CD14-positive monocyte (primary cell): ENCODE results near the gene PKMYT1. TPM values are rescaled to one million over a fixed set of nuclear protein-coding genes. Genes with fewer than 3 reads are reported as not detected.

Source experiments
- DNase-seq, 3 donors: peaks; one replicate each; pipeline ENCODE4 v3.0.0-alpha.2; 2011 to 2022
- H2AFZ ChIP-seq: 2 replicates; pipeline ENCODE4 v1.6.0; 2012; ENCODE audit warnings: mild to moderate bottlenecking, low read depth, low read length, inconsistent platforms; ENCODE audit not compliant: insufficient read depth, poor library complexity, severe bottlenecking
- H3K27ac ChIP-seq, 2 donors: 1 replicate in 1 of 2; 2 replicates in 1 of 2; pipeline ENCODE4 v1.5.1; 2012 to 2013; ENCODE audit warnings: low read length in 2 of 2, control low read depth in 1 of 2, inconsistent platforms in 1 of 2, low read depth in 1 of 2, mild to moderate bottlenecking in 1 of 2
- H3K27me3 ChIP-seq, 2 donors: one replicate each; pipeline versions ENCODE4 v1.6.0 to v1.6.1; 2011 to 2013; ENCODE audit warnings: low read length in 2 of 2; ENCODE audit not compliant: control insufficient read depth in 2 of 2, insufficient read depth in 2 of 2
- H3K36me3 ChIP-seq, 2 donors: replicated peaks in 1 of 2; 1 replicate in 1 of 2; 2 replicates in 1 of 2; pipeline versions ENCODE4 v1.5.1 to v1.6.1; 2012 to 2013; ENCODE audit warnings: low read length in 2 of 2, control low read depth in 1 of 2, inconsistent platforms in 1 of 2, mild to moderate bottlenecking in 1 of 2; ENCODE audit not compliant: insufficient read depth in 2 of 2, control insufficient read depth in 1 of 2
- H3K4me1 ChIP-seq, 2 donors: 1 replicate in 1 of 2; 2 replicates in 1 of 2; pipeline versions ENCODE4 v1.5.1 to v1.6.1; 2012 to 2013; ENCODE audit warnings: low read length in 2 of 2, control low read depth in 1 of 2, inconsistent platforms in 1 of 2, mild to moderate bottlenecking in 1 of 2, moderate library complexity in 1 of 2; ENCODE audit not compliant: insufficient read depth in 2 of 2, control insufficient read depth in 1 of 2
- H3K4me2 ChIP-seq: replicated peaks from 2 replicates; pipeline ENCODE3; 2012; ENCODE audit warnings: low read length, moderate library complexity, mild to moderate bottlenecking; ENCODE audit not compliant: poor library complexity, severe bottlenecking; ENCODE audit errors: extremely low read depth
- H3K4me3 ChIP-seq, 3 experiments: fragments of 200-600 bp in 1 of 3; sonication (generic) in 1 of 3; replicated peaks in 1 of 3; 1 replicate in 2 of 3; 2 replicates in 1 of 3; pipeline ENCODE4 v1.5.1; 2011 to 2013; ENCODE audit warnings: low read length in 3 of 3, mild to moderate bottlenecking in 3 of 3, control low read depth in 2 of 3, low read depth in 2 of 3, inconsistent platforms in 1 of 3, moderate library complexity in 1 of 3
- H3K79me2 ChIP-seq: 2 replicates; pipeline ENCODE4 v1.6.0; 2012; ENCODE audit warnings: mild to moderate bottlenecking, control low read depth, inconsistent platforms, low read length, moderate library complexity; ENCODE audit not compliant: insufficient read depth
- H3K9ac ChIP-seq: 2 replicates; pipeline ENCODE4 v1.6.0; 2017; ENCODE audit warnings: low read length, mild to moderate bottlenecking; ENCODE audit not compliant: insufficient read depth, poor library complexity, severe bottlenecking
- H3K9me3 ChIP-seq, 2 donors: replicated peaks in 1 of 2; 1 replicate in 1 of 2; 2 replicates in 1 of 2; pipeline versions ENCODE4 v1.5.1 to v1.6.1; 2012 to 2013; ENCODE audit warnings: low read length in 2 of 2, control low read depth in 1 of 2; ENCODE audit not compliant: control insufficient read depth in 1 of 2, insufficient read depth in 1 of 2
- H4K20me1 ChIP-seq: 2 replicates; pipeline ENCODE4 v1.6.0; 2012; ENCODE audit warnings: mild to moderate bottlenecking, low read length, control low read depth, moderate library complexity; ENCODE audit not compliant: insufficient read depth
- H3K27ac Mint-ChIP-seq, 7 donors: one replicate each; pipeline ENCODE4 v1.8.0; 2020; ENCODE audit warnings: mild to moderate bottlenecking in 7 of 7, mixed read lengths in 7 of 7, moderate library complexity in 6 of 7, inconsistent platforms in 2 of 7
- H3K27me3 Mint-ChIP-seq, 3 donors: one replicate each; pipeline ENCODE4 v1.8.0; 2021 to 2022; ENCODE audit warnings: low read depth in 3 of 3, mild to moderate bottlenecking in 3 of 3, mixed read lengths in 3 of 3, moderate library complexity in 3 of 3, inconsistent platforms in 1 of 3
- H3K36me3 Mint-ChIP-seq, 2 donors: one replicate each; pipeline ENCODE4 v1.8.0; 2020; ENCODE audit warnings: mixed read lengths in 2 of 2, inconsistent platforms in 1 of 2, mild to moderate bottlenecking in 1 of 2
- H3K4me1 Mint-ChIP-seq: one replicate; pipeline ENCODE4 v1.8.0; 2020; ENCODE audit warnings: mild to moderate bottlenecking, mixed read lengths
- H3K4me3 Mint-ChIP-seq, 2 donors: one replicate each; pipeline ENCODE4 v1.8.0; 2020; ENCODE audit warnings: mild to moderate bottlenecking in 2 of 2, mixed read lengths in 2 of 2, moderate library complexity in 1 of 2
- H3K9me3 Mint-ChIP-seq, 7 donors: one replicate each; pipeline ENCODE4 v1.8.0; 2020 to 2022; ENCODE audit warnings: mixed read lengths in 7 of 7, mild to moderate bottlenecking in 6 of 7, moderate library complexity in 6 of 7, inconsistent platforms in 2 of 7
- WGBS: methylation state at CpG from one replicate; pipeline ENCODE4 v1.1.5; 2013; ENCODE audit warnings: missing lambda C conversion rate; ENCODE audit not compliant: insufficient coverage; 5-methylcytosine and 5-hydroxymethylcytosine counted together
- intact Hi-C, 2 donors: fragments of 100-400 bp; cut with micrococcal nuclease; formaldehyde crosslinking; loops; one replicate each; pipeline versions ENCODE4 v1.15.0 to v1.15.1; 2023
- polyA plus RNA-seq, 3 donors: library from polyadenylated mRNA; depleted of rRNA in 1 of 3; unstranded in 2 of 3; stranded (reverse) in 1 of 3; fragments of 300-500 nt in 2 of 3; fragments of >200 nt in 1 of 3; fragmentation: Illumina TruSeq in 2 of 3; gene quantifications; 1 replicate in 2 of 3; 2 replicates in 1 of 3; pipeline ENCODE4 v1.2.3, GENCODE V29; 2012 to 2021
- TF ChIP-seq, protein P1 (sequence below): fragments of 200-600 bp; IDR thresholded peaks from one replicate; pipeline ENCODE4 v1.8.0; 2022; ENCODE audit warnings: antibody characterized with exemption, mild to moderate bottlenecking

The PKMYT1 gene
- polyA plus RNA-seq, 3 donors = 0.39 to 3.2 (median 3.0) TPM

DNA sequence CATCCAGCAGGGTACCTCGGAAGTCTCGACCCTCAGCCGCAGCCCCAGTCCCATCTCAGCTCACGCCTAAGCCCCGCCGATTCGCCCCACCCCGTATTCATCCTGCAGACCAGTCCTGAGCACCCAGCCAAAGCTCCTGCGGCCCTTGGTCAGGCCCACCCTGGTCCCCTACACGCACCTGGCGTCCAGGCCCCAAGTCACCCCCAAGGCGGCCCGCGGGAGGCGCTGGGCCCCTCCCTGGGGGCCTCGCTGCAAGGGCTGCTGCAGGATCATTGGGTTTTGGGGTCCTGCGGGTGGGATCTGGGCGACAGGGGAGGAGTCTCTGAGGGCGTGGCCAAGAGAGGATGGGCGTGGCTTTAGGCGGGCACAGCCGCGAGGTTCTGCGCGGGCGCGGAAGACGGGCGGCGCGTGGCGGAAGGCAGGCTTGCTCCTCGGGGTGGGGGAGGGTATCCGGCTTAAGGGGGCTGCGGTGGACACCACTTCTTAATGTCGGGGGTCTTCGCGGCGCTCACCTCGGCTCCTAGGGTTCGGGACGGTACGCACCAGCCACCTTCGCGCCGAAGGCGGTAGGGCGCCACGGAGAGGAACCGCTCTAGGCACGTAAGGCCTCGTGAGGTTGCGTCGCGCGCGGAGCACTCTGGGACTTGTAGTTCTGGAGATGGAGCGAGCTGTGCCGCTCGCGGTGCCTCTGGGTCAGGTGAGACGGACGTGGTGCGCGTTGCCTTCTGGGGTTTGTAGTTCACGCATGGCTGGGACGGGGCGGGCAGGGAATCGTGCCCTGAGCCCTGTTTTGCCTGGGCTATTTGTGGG, 43.6 kb upstream of the PKMYT1 start, which contains the start of the genes HCFC1R1 and THOC6:
Gene HCFC1R1 (minus strand): TSS at position 274 of the 810 bp plus-strand sequence. CDS start 1 bp downstream, at position 273.
Gene THOC6 (plus strand): TSS at position 367 of the 810 bp plus-strand sequence. CDS start 292 bp downstream, at position 659.
- H3K9me3 ChIP-seq = no peaks in the 10 kb centered on the region
- peak within 1 kb of the TSS; percentile 87 to 99 (median 95) for H3K27ac Mint-ChIP-seq
- H3K4me3 ChIP-seq = peak within 1 kb of the TSS; percentile 44 to 91 (median 58)
- WGBS = under 1% methylated on average over 69 of the region's 69 CpGs
- peaks cover 61 to 68% of the 10 kb centered on the region in 2 donors for H3K4me1 ChIP-seq
- peak within 1 kb of the TSS; percentile 88 to 96 for H3K4me3 Mint-ChIP-seq
- no peaks in the 10 kb centered on the region for H3K79me2 ChIP-seq
- H3K27me3 ChIP-seq = peaks cover 3 to 9% of the 10 kb centered on the region in 2 donors
- H3K9ac ChIP-seq = peak within 1 kb of the TSS; percentile 86
- H2AFZ ChIP-seq = peak within 1 kb of the TSS; percentile 81
- peaks cover 19 to 24% of the 10 kb centered on the region in 2 donors for H3K36me3 Mint-ChIP-seq
- H4K20me1 ChIP-seq = peaks cover 74% of the 10 kb centered on the region
- peak; percentile 95 to 96 (median 96) for DNase-seq
- H3K27me3 Mint-ChIP-seq = peaks cover 15 to 20% (median 16%) of the 10 kb centered on the region in 3 donors
- intact Hi-C loops = loop anchor here (2.0 to 10.0 kb wide), 5 partner anchors 17 to 1248 kb away; partner anchors contain the start of genes ELOB (in 1 of the 2), PAQR4 (in 1 of the 2) and TFAP4 (in 1 of the 2)
- TF ChIP-seq, protein P1, sequence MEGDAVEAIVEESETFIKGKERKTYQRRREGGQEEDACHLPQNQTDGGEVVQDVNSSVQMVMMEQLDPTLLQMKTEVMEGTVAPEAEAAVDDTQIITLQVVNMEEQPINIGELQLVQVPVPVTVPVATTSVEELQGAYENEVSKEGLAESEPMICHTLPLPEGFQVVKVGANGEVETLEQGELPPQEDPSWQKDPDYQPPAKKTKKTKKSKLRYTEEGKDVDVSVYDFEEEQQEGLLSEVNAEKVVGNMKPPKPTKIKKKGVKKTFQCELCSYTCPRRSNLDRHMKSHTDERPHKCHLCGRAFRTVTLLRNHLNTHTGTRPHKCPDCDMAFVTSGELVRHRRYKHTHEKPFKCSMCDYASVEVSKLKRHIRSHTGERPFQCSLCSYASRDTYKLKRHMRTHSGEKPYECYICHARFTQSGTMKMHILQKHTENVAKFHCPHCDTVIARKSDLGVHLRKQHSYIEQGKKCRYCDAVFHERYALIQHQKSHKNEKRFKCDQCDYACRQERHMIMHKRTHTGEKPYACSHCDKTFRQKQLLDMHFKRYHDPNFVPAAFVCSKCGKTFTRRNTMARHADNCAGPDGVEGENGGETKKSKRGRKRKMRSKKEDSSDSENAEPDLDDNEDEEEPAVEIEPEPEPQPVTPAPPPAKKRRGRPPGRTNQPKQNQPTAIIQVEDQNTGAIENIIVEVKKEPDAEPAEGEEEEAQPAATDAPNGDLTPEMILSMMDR = no peak
- peaks cover 54% of the 10 kb centered on the region for H3K4me1 Mint-ChIP-seq
- H3K9me3 Mint-ChIP-seq = peaks cover 0 to 10% (median 1%) of the 10 kb centered on the region in 7 donors
- H3K36me3 ChIP-seq = peaks cover 19 to 21% of the 10 kb centered on the region in 2 donors
- peak within 1 kb of the TSS; percentile 99 for H3K4me2 ChIP-seq
- H3K27ac ChIP-seq = peak within 1 kb of the TSS; percentile 34 to 96

DNA sequence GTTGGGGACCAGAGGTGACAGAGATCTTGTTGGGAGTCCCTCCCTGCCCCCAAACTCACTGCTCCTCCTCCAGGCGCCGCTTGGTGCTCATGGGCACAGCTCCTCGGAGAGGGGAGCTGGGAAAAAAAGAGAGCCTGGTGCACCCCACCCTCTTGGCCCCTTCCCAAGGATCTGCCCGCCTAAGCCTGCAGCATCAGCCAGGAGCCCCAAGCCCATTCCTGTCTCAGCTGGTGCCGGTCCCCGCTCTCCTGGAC, 43.1 kb upstream of the PKMYT1 start:
- H3K4me1 Mint-ChIP-seq = peaks cover 56% of the 10 kb centered on the region
- H3K4me3 Mint-ChIP-seq = peak overlapping the region; percentile 88 to 96
- Histone ChIP-seq H3K9ac (peak overlapping the region; percentile 86), H4K20me1 (peaks cover 69% of the 10 kb centered on the region), H2AFZ (peak overlapping the region; percentile 81), H3K4me1 (peaks cover 57 to 65% of the 10 kb centered on the region in 2 donors), H3K79me2 (no peaks in the 10 kb centered on the region), H3K27me3 (peaks cover 0 to 9% of the 10 kb centered on the region in 2 donors), H3K9me3 (no peaks in the 10 kb centered on the region), H3K27ac (peak overlapping the region; percentile 34 to 96), H3K36me3 (peaks cover 19 to 21% of the 10 kb centered on the region in 2 donors), H3K4me2 (peak overlapping the region; percentile 99), H3K4me3 (peak overlapping the region; percentile 44 to 91 (median 58))
- H3K27ac Mint-ChIP-seq = peak overlapping the region; percentile 87 to 99 (median 94)
- TF ChIP-seq, protein P1 = no peak
- H3K27me3 Mint-ChIP-seq = peaks cover 15 to 20% (median 16%) of the 10 kb centered on the region in 3 donors
- peaks cover 18 to 24% of the 10 kb centered on the region in 2 donors for H3K36me3 Mint-ChIP-seq
- intact Hi-C loops = loop anchor here (2.0 to 10.0 kb wide), 5 partner anchors 17 to 1249 kb away; partner anchors contain the start of genes ELOB (in 1 of the 2), PAQR4 (in 1 of the 2) and TFAP4 (in 1 of the 2)
- WGBS = 29% methylated on average over 3 of the region's 6 CpGs
- DNase-seq = no peak
- H3K9me3 Mint-ChIP-seq = peaks cover 0 to 8% (median 0%) of the 10 kb centered on the region in 7 donors
